SK-N-MC (cell line): ENCODE data around the gene ANKRD39.

Experiments
- DNase-seq: peaks from one replicate; pipeline ENCODE4 v3.0.0-alpha.2; 2011; ENCODE audit warnings: low read depth, low spot score
- H3K27ac ChIP-seq: fragments of 200-600 bp; sonication (generic); 2 replicates; pipeline ENCODE4 v1.5.1; 2016; ENCODE audit warnings: mixed run types
- H3K36me3 ChIP-seq: fragments of 200-600 bp; sonication (generic); 2 replicates; pipeline ENCODE4 v1.6.1; 2017; ENCODE audit warnings: antibody characterized with exemption, low read length, mixed read lengths; ENCODE audit not compliant: insufficient read depth
- H3K4me3 ChIP-seq: fragments of 200-600 bp; sonication (generic); 2 replicates; pipeline ENCODE4 v1.5.1; 2016
- H3K9ac ChIP-seq: fragments of 200-600 bp; sonication (generic); 2 replicates; pipeline ENCODE4 v1.8.0; 2017; ENCODE audit warnings: mixed run types, mixed read lengths; ENCODE audit not compliant: insufficient read length
- H3K9me3 ChIP-seq: fragments of 200-600 bp; sonication (generic); 2 replicates; pipeline ENCODE4 v1.6.1; 2017; ENCODE audit warnings: low read depth, mild to moderate bottlenecking, antibody characterized with exemption, low read length, moderate library complexity, mixed read lengths
- EZH2 ChIP-seq: fragments of 200-600 bp; sonication (generic); IDR thresholded peaks from one replicate; pipeline ENCODE4 v1.6.1; 2017; ENCODE audit warnings: antibody characterized with exemption
- FOXP2 ChIP-seq: optimal IDR thresholded peaks from 2 replicates; pipeline ENCODE3; 2011; ENCODE audit warnings: mild to moderate bottlenecking, moderate library complexity; ENCODE audit not compliant: insufficient read depth; ENCODE audit errors: extremely low read length, control extremely low read depth
- POLR2AphosphoS5 ChIP-seq: IDR thresholded peaks from 2 replicates; pipeline ENCODE4 v1.6.1; 2012; ENCODE audit warnings: mild to moderate bottlenecking, low read depth, low read length, borderline replicate concordance

The ANKRD39 gene

DNA sequence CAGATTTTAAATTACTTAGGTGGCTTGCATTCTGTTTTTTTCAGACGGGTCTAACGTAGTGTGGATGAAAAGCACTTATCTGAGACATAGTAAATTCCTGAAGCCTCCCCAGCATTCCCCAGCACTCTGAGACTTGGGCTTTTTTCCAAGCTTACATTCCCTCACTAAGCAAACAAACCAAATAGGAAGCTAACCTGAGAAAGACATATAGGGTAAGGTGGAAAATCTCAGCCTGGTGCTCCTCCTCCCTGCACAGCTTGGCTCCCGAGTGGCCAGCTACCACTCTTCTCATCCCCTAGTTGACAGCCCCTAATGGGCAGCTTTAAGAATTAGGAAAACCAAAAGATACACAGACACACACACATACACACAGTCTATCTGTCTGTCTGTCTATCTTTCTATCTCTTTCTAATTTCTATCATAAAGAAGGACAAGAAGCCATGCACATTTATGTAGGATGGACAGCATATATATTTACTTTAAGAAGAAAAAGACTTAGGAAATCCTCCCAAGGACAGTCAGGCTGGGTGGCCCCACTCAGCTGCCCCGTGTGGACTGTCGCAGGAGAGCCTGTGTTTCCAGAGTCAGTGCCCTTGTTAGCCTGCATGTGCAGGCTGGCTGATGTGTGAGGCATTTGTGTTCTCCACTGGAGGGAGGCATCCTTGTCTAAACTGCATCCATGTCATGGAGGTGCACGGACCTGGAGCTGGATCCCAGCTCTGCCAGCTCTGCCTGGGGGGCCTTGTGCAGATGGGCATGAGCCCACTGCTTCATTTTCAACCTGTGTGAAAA is 33.5 kb downstream of the ANKRD39 start:
- Histone ChIP-seq H3K9me3 (no peaks in the 10 kb centered on the region), H3K4me3 (no peak overlapping the region), H3K36me3 (peaks cover 5% of the 10 kb centered on the region; the same call in 1 of the 2 replicates), H3K27ac (no peak overlapping the region), H3K9ac (no peak overlapping the region)
- no peak for TF ChIP-seq POLR2AphosphoS5
- no peak for TF ChIP-seq EZH2
- TF ChIP-seq FOXP2, result no peak
- no peak for DNase-seq

DNA sequence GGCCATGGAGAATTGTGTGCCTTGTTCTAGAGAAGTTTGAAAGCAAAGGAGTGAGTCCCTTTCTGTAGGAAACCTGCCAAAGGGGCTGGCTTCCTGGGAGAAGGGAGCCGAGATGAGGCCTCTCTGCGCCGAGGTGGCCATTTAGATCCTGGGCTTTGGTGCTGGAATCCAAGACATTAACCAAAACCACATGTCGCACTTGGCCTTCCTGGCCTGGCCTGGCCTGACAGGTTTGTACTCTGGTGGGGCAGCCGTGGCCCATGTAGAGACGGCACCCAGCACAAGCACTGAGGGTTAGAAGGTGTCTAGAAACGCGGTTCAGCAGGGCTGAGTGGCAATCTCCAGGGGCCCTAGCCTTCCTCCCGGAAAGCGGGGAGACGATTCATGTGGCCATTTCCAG is 34.6 kb downstream of the ANKRD39 start:
- Histone ChIP-seq H3K9me3 (no peaks in the 10 kb centered on the region), H3K4me3 (no peak overlapping the region), H3K27ac (no peak overlapping the region), H3K36me3 (no peaks in the 10 kb centered on the region; the same call in 1 of the 2 replicates), H3K9ac (no peak overlapping the region)
- no peak for DNase-seq
- TF ChIP-seq EZH2 (no peak), POLR2AphosphoS5 (no peak), FOXP2 (no peak)

DNA sequence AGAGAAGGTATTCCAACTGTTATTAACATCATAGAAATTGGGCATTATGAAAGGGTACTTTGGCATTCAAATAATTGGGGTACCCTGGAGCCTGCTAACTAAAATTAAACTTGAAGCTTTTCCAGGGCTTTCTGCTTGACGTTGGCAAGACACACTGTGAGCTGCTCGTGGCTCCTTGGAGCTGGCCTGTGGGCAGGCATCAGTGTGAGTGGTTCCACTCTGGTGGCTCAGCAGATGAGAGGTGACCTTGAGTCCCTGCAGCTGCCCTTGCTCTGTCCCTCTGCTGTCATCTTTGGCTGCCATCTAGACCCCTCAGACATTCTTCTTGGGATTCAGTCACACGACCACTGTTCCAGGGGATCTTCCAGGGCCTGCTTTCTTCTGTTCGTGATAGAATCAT is 35.0 kb downstream of the ANKRD39 start:
- no peak for DNase-seq
- Histone ChIP-seq H3K27ac (no peak overlapping the region), H3K9me3 (no peaks in the 10 kb centered on the region), H3K9ac (no peak overlapping the region), H3K36me3 (no peaks in the 10 kb centered on the region), H3K4me3 (no peak overlapping the region)
- TF ChIP-seq POLR2AphosphoS5, result no peak
- TF ChIP-seq EZH2, result no peak
- TF ChIP-seq FOXP2, result no peak

DNA sequence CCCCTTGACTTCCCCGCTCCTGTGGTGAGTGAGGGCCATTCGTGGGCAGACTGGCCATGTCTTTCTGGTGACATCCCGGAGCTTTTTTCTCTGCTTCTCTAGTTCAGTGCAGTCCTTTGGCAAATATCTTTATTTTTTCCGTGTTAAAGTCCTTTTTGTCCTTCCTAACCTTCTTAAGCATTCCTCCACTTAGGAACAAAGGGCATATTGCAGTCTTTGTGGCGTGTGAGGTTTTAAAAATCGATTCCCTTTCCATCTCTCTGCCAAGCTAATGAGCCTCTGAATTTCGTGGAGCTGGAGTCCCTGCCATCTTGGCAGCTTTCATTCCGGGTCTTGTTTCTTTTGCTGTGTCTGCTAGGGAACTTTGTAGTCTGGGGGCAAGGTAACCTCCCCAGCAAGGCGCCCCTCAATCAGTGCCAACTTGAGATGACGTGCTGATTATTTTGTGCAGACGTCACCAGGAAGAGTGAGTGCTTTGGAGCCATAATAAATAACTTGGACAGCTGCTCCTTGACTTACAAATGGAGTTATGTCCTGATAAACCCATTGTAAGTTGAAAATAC is 36.6 kb downstream of the ANKRD39 start:
- Histone ChIP-seq H3K36me3 (no peaks in the 10 kb centered on the region), H3K9ac (no peak overlapping the region)

DNA sequence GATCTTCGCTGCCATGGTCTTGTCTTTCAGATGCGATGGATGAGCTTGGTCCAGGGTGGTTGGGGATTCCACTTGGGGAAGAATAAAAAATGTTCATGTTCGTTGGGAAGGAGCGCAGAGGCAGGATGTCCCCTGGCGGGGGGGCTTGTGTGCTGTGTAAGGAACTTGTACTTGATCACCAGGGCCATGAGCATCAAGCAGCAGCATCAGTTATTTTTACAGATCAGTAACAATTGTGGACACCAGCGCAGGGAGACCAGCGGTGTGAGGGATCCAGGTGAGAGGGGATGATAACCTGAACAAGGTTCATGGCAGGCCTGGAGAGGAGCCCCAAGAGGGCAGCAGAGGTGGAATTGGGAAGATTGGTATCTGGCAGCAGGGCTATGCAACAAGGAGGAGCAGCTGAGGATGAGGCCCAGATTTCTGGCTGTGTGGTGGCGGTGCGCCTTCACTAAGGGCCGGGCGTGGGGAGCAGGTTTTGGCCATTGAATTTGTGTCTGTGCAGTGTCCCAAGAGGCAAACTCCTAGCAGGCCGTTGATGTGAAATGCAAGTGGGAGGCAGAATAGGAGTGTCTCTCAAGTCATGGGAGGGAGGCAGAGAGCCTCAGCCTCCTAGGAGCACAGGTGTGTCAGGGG is 37.8 kb downstream of the ANKRD39 start:
- no peak overlapping the region for H3K27ac ChIP-seq
- H3K4me3 ChIP-seq, result no peak overlapping the region
- no peak for DNase-seq
- no peaks in the 10 kb centered on the region for H3K9me3 ChIP-seq
- TF ChIP-seq EZH2, result no peak
- TF ChIP-seq POLR2AphosphoS5, result no peak
- TF ChIP-seq FOXP2, result no peak
- no peak overlapping the region for H3K9ac ChIP-seq
- H3K36me3 ChIP-seq, result no peaks in the 10 kb centered on the region

More for the DNA sequence above, 36.6 kb downstream of the ANKRD39 start:
- no peak for DNase-seq
- TF ChIP-seq FOXP2, result no peak
- TF ChIP-seq POLR2AphosphoS5, result no peak
- no peak for TF ChIP-seq EZH2
- Histone ChIP-seq H3K27ac (no peak overlapping the region), H3K9me3 (no peaks in the 10 kb centered on the region), H3K4me3 (no peak overlapping the region)

DNA sequence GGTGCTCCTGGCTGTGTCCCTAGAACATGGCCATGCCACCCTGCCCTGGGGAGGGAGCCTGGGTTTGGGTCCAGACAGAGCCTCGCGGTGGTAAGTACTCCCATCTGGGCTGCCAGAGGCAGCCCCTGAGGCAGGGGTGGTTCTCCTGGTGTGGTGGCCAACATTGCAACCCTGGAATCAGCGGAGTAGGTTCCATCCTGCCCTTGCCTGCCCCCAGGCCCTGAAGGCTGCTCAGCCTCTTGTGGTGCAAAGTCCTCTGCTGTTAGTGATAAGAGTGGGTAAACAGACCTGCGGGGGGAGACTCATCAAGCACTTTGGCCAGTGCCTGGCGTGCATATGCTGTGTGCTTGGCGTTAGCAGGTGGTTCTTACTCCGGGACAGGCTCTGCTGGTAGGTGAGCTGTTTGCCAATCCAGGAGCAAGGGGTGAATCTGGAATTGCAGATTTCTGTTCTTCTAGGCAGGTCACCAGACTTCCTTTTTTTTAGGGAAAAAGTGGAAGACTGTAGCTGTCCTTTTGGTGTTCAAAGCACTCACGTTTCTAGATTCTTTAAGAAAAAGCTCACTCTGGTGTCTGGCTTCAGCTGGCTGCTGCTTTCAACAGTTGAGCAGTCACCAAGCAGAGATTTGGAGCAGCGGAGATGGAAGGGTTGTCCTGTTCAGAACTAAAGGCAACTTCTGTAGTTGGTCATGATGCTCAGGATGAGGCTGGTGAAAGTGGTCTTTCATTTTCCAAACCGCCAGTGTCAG is 38.5 kb downstream of the ANKRD39 start:
- Histone ChIP-seq H3K4me3 (no peak overlapping the region), H3K27ac (no peak overlapping the region), H3K9me3 (no peaks in the 10 kb centered on the region), H3K9ac (no peak overlapping the region), H3K36me3 (no peaks in the 10 kb centered on the region)
- no peak for TF ChIP-seq POLR2AphosphoS5
- no peak for TF ChIP-seq EZH2
- TF ChIP-seq FOXP2, result no peak
- DNase-seq, result no peak

DNA sequence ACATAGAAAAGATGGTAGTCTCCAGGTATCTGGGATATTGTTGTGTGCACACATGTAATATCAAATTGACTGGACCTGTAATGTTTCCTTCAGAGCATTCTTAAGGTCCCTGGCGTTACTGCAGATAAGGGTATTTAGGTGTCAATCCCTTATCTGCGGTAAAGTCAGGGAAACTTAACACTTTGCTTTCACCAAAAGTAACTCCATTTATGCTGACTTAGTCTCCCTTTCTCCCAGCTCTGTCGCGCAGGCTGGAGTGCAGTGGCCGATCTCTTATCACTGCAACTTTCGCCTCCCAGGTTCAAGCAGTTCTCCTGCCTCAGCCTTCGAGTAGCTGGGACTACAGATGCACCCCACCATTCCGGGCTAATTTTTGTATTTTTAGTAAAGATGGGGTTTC is 39.9 kb downstream of the ANKRD39 start:
- TF ChIP-seq POLR2AphosphoS5 (no peak), EZH2 (no peak), FOXP2 (no peak)
- H3K36me3 ChIP-seq, result no peaks in the 10 kb centered on the region
- DNase-seq, result no peak
- H3K9ac ChIP-seq, result no peak overlapping the region
- H3K27ac ChIP-seq, result no peak overlapping the region
- H3K4me3 ChIP-seq, result peak overlapping the region; percentile 80
- no peaks in the 10 kb centered on the region for H3K9me3 ChIP-seq

DNA sequence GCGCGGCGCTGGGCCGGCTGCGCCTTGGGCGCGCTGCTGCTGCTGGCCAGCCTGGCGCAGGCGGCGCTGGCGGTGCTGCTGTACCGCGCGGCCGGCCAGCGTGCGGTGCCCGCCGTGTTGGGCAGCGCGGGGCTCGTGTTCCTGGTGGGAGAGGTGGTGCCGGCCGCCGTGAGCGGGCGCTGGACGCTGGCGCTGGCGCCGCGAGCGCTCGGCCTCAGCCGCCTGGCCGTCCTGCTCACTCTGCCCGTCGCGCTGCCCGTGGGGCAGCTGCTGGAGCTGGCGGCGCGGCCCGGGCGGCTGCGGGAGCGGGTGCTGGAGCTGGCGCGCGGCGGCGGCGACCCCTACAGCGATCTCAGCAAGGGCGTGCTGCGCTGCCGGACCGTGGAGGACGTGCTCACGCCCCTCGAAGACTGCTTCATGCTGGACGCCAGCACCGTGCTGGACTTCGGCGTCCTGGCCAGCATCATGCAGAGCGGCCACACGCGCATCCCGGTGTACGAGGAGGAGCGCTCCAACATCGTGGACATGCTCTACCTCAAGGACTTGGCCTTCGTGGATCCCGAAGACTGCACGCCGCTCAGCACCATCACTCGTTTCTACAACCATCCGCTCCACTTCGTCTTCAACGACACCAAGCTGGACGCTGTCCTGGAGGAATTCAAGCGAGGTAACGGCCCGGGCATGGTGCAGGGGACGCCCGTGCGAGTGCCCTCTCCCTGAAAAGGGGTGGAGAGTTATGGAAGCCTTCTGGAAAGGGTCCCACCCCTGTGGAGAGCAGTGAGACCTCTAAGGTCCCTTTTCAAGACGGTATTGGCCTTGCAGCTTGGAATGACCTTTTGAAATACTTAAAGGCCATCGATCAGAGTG is 40.7 kb downstream of the ANKRD39 start:
- H3K9ac ChIP-seq, result peak overlapping the region; percentile 53
- H3K27ac ChIP-seq, result no peak overlapping the region
- DNase-seq, result no peak
- no peaks in the 10 kb centered on the region for H3K9me3 ChIP-seq
- TF ChIP-seq POLR2AphosphoS5 (no peak), FOXP2 (no peak), EZH2 (no peak)
- H3K36me3 ChIP-seq, result no peaks in the 10 kb centered on the region
- peak overlapping the region; percentile 80 for H3K4me3 ChIP-seq
